NCI-H526 treated with DMSO at 0.1 percent for 48 hours (cell line): Measurements from ENCODE around the gene EXOSC6.
"Not testable (repeated sequence)": the region's sequence is repeated elsewhere in the genome, so short reads cannot be mapped to it uniquely, and the experiment has no call there.

Experiments
- DNase-seq: peaks from one replicate; lab custom pipeline; 2025; lab: John Stamatoyannopoulos, UW

EXOSC6 gene

GRCh38 chr16:70198230-70198629, 53.5 kb downstream of the EXOSC6 start:
- not testable (repeated sequence) for DNase-seq

- DNase-seq = not testable (repeated sequence)
Measured at GRCh38 chr16:70197611-70198010, 54.1 kb downstream of the EXOSC6 start.
